IMR-90 (cell line): Measurements from ENCODE around the gene SUGCT. TPM values are rescaled to one million over a fixed set of nuclear protein-coding genes. Genes with fewer than 3 reads are reported as not detected.

Source experiments
- ATAC-seq: fragments of 200-7000 bp; cut with Tn5 transposase; 2 replicates; pipeline ENCODE4 v1.9.1; 2020; ENCODE audit warnings: low read depth, mild to moderate bottlenecking, moderate library complexity
- BruUV-seq: library from RNA; stranded (reverse); fragments of 400-500 nt; replicated peaks from 2 replicates; lab custom pipeline; 2021; lab: Mats Ljungman, UMichigan
- CTCF ChIA-PET: fragments of 300-600 bp; formaldehyde crosslinking; extraction: SDS; loops from one replicate; lab custom pipeline; 2021; ENCODE audit warnings: antibody characterized with exemption; lab: Yijun Ruan, JAX
- POLR2A ChIA-PET: fragments of 300-600 bp; sonication (Branson Sonifier 250); formaldehyde crosslinking; loops from one replicate; lab custom pipeline; 2022; ENCODE audit warnings: antibody characterized with exemption; ENCODE audit not compliant: unreplicated experiment; lab: Charles Lee
- DNase-seq: peaks from one replicate; pipeline ENCODE4 v3.0.0; 2013
- H2AFZ ChIP-seq: replicated peaks from 2 replicates; pipeline ENCODE3; 2013; ENCODE audit warnings: low read length, mild to moderate bottlenecking; ENCODE audit not compliant: poor library complexity
- H2AK5ac ChIP-seq: 2 replicates; pipeline ENCODE4 v1.6.1; 2013; ENCODE audit warnings: low read depth, low read length, inconsistent platforms
- H2AK9ac ChIP-seq: replicated peaks from 2 replicates; pipeline ENCODE3; 2013; ENCODE audit warnings: mild to moderate bottlenecking, low read depth, low read length, moderate library complexity; ENCODE audit not compliant: poor library complexity
- H2BK120ac ChIP-seq: 2 replicates; pipeline ENCODE4 v1.6.1; 2013; ENCODE audit warnings: low read depth, low read length, inconsistent platforms
- H2BK15ac ChIP-seq: 3 replicates; pipeline ENCODE4 v1.6.1; 2013; ENCODE audit warnings: low read depth, low read length, inconsistent platforms
- H2BK20ac ChIP-seq: 2 replicates; pipeline ENCODE4 v1.6.1; 2013; ENCODE audit warnings: low read depth, mild to moderate bottlenecking, inconsistent platforms, low read length, moderate library complexity
- H2BK5ac ChIP-seq: 2 replicates; pipeline ENCODE4 v1.6.1; 2013; ENCODE audit warnings: mild to moderate bottlenecking, low read depth, low read length, inconsistent platforms; ENCODE audit not compliant: poor library complexity, severe bottlenecking
- H3K14ac ChIP-seq: replicated peaks from 2 replicates; pipeline ENCODE4 v1.6.1; 2013; ENCODE audit warnings: low read depth, low read length, inconsistent platforms
- H3K18ac ChIP-seq: 2 replicates; pipeline ENCODE4 v1.6.1; 2013; ENCODE audit warnings: low read depth, low read length, control low read depth
- H3K23ac ChIP-seq: 2 replicates; pipeline ENCODE4 v1.6.1; 2013; ENCODE audit warnings: low read depth, low read length, inconsistent platforms
- H3K27ac ChIP-seq: 2 replicates; pipeline ENCODE4 v1.5.1; 2013; ENCODE audit warnings: mild to moderate bottlenecking, control low read depth, low read length; ENCODE audit not compliant: insufficient read depth
- H3K27me3 ChIP-seq: 2 replicates; pipeline ENCODE4 v1.6.1; 2013; ENCODE audit warnings: low read length; ENCODE audit not compliant: control insufficient read depth, insufficient read depth
- H3K36me3 ChIP-seq: 2 replicates; pipeline ENCODE4 v1.6.1; 2013; ENCODE audit warnings: low read length, mixed read lengths; ENCODE audit not compliant: control insufficient read depth, insufficient read depth
- H3K4ac ChIP-seq: 2 replicates; pipeline ENCODE4 v1.6.1; 2013; ENCODE audit warnings: low read depth, low read length, inconsistent platforms
- H3K4me1 ChIP-seq: 2 replicates; pipeline ENCODE4 v1.6.1; 2013; ENCODE audit warnings: low read length, mixed read lengths; ENCODE audit not compliant: control insufficient read depth, insufficient read depth
- H3K4me2 ChIP-seq: 2 replicates; pipeline ENCODE4 v1.6.1; 2013; ENCODE audit warnings: low read depth, mild to moderate bottlenecking, control low read depth, low read length, moderate library complexity
- H3K4me3 ChIP-seq: 2 replicates; pipeline ENCODE4 v1.5.1; 2013; ENCODE audit warnings: low read depth, mild to moderate bottlenecking, control low read depth, low read length, moderate library complexity; ENCODE audit not compliant: insufficient read depth
- H3K56ac ChIP-seq: 2 replicates; pipeline ENCODE4 v1.6.1; 2013; ENCODE audit warnings: low read length, inconsistent platforms; ENCODE audit not compliant: insufficient read depth; ENCODE audit errors: extremely low read depth
- H3K79me1 ChIP-seq, 2 experiments: 2 replicates each; pipeline ENCODE4 v1.6.1; 2013; ENCODE audit warnings: low read length in 2 of 2, inconsistent platforms in 1 of 2, low read depth in 1 of 2
- H3K9ac ChIP-seq: 2 replicates; pipeline ENCODE4 v1.6.1; 2013; ENCODE audit warnings: low read depth, low read length, control low read depth
- H3K9me1 ChIP-seq: 2 replicates; pipeline ENCODE4 v1.6.1; 2013; ENCODE audit warnings: low read length, inconsistent platforms; ENCODE audit not compliant: insufficient read depth
- H3K9me3 ChIP-seq: 2 replicates; pipeline ENCODE4 v1.6.1; 2013; ENCODE audit warnings: low read length; ENCODE audit not compliant: control insufficient read depth, insufficient read depth
- H4K20me1 ChIP-seq: 2 replicates; pipeline ENCODE4 v1.6.1; 2013; ENCODE audit warnings: low read length, inconsistent platforms; ENCODE audit not compliant: insufficient read depth
- H4K5ac ChIP-seq: 2 replicates; pipeline ENCODE4 v1.6.1; 2013; ENCODE audit warnings: mild to moderate bottlenecking, low read depth, low read length, control low read depth
- H4K8ac ChIP-seq, 2 experiments: 2 replicates each; pipeline ENCODE4 v1.6.1; 2013; ENCODE audit warnings: low read depth in 2 of 2, low read length in 2 of 2, control low read depth in 1 of 2, inconsistent platforms in 1 of 2
- H4K91ac ChIP-seq: 2 replicates; pipeline ENCODE4 v1.6.1; 2013; ENCODE audit warnings: low read depth, low read length, inconsistent platforms; ENCODE audit not compliant: insufficient read depth
- CHD1 ChIP-seq: IDR thresholded peaks from 2 replicates; pipeline ENCODE4 v1.6.1; 2012; ENCODE audit warnings: low read depth, low read length, improper control_type of control experiment
- MAFK ChIP-seq: IDR thresholded peaks from 2 replicates; pipeline ENCODE4 v1.6.1; 2012; ENCODE audit warnings: low read depth, low read length, improper control_type of control experiment
- WGBS, 2 experiments: methylation state at CpG; one replicate each; pipeline versions ENCODE4 v1.1.5 to v1.1.7; 2013; ENCODE audit warnings: missing lambda C conversion rate in 2 of 2; ENCODE audit not compliant: insufficient read length in 1 of 2; ENCODE audit errors: extremely low coverage in 2 of 2; 5-methylcytosine and 5-hydroxymethylcytosine counted together
- dilution Hi-C: fragments of 300-500 bp; cut with HindIII; formaldehyde crosslinking; loops from one replicate; pipeline ENCODE4 v1.14.3; 2018; ENCODE audit warnings: low sequenced_read_pairs; ENCODE audit not compliant: unreplicated experiment
- in situ Hi-C: fragments of 300-500 bp; cut with MboI; formaldehyde crosslinking; loops from 3 replicates; pipeline ENCODE4 v1.14.3; 2019; ENCODE audit warnings: low sequenced_read_pairs, inconsistent platforms, mixed read lengths
- intact Hi-C: fragments of 100-400 bp; cut with micrococcal nuclease; formaldehyde crosslinking; loops from 2 replicates; pipeline ENCODE4 v1.10.0; 2022
- polyA plus RNA-seq, 3 experiments: library from polyadenylated mRNA; depleted of rRNA; stranded (reverse); fragments of >200 nt; gene quantifications; 2 replicates each; pipeline ENCODE4 v1.2.3, GENCODE V29; 2012; ENCODE audit warnings: low replicate concordance in 1 of 3
- total RNA-seq: library from RNA; depleted of rRNA; stranded (reverse); fragments of >200 nt; gene quantifications from 2 replicates; pipeline ENCODE4 v1.2.3, GENCODE V29; 2012

The SUGCT gene
- total and polyA plus RNA-seq, 2 of the 4 experiments (the other 2 are of a cell fraction), result 5.9 to 8.3 TPM

DNA sequence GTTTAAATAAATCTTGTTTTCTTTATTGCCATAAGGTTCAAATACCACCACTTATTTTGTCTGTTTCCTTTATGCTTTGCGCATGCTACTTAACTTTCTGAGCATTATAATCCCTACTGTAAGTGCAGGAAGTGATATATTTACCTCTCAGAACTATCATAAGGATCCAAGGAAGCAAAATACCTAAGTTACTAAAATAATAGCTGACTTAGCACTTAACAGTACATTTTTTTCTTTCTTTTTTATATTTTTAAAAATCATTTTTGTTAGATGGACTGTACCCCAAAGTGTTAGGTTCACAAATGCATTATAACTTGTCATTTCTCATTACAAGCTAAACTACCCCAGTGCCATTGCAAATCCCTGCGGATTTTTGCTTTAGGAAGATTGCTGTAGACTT is 663.8 kb downstream of the SUGCT start:
- Histone ChIP-seq H3K9me3 (no peaks in the 10 kb centered on the region), H3K14ac (no peak overlapping the region), H3K4me3 (no peak overlapping the region), H3K36me3 (no peaks in the 10 kb centered on the region), H4K5ac (no peak overlapping the region), H3K27ac (no peak overlapping the region), H3K4me1 (peaks cover 3% of the 10 kb centered on the region), H3K18ac (no peak overlapping the region), H2BK15ac (no peak overlapping the region), H2AFZ (no peak overlapping the region), H3K9me1 (no peaks in the 10 kb centered on the region; the same call in 1 of the 2 replicates), H3K27me3 (no peaks in the 10 kb centered on the region), H3K56ac (no peak overlapping the region), H3K4me2 (no peak overlapping the region), H3K79me1 (no peaks in the 10 kb centered on the region), H2BK20ac (no peak overlapping the region), H4K91ac (no peak overlapping the region), H3K23ac (no peak overlapping the region), H2AK5ac (no peak overlapping the region), H2AK9ac (no peak overlapping the region), H4K8ac (no peak overlapping the region), H2BK120ac (no peak overlapping the region), H3K9ac (no peak overlapping the region), H3K4ac (no peak overlapping the region), H2BK5ac (no peak overlapping the region), H4K20me1 (no peaks in the 10 kb centered on the region)
- no peak for DNase-seq
- BruUV-seq, result no TSS peak
- in situ Hi-C loops (no loop called here), dilution Hi-C loops (no loop called here), intact Hi-C loops (no loop called here)
- ChIA-PET POLR2A (no interaction called here), CTCF (interaction anchor here (1.5 kb wide), 1 partner anchor 17 kb away, joined by 3 read pairs; no protein-coding TSS in a partner anchor)
- TF ChIP-seq MAFK, result peak; percentile 89
- TF ChIP-seq CHD1, result no peak
- WGBS, 2 experiments, result no CpG with 5 or more reads among the region's 2 CpGs
- no peak for ATAC-seq
